ENCODE data around the gene ADAD2. TPM values are rescaled to one million over a fixed set of nuclear protein-coding genes. Genes with fewer than 3 reads are reported as not detected.

The ADAD2 gene
- total RNA-seq, 2 donors from 2014 or later: not detected

GRCh38 chr16:84178146-84178765 lies 12.7 kb upstream of the ADAD2 start:
- Mint-ChIP-seq H3K36me3 (ENCODE audit: low read depth) (peaks cover 31% of the 10 kb centered on the region), H3K4me1 (peaks cover 7% of the 10 kb centered on the region), H3K27me3 (ENCODE audit: insufficient read depth) (no peaks in the 10 kb centered on the region), H3K27ac (peak overlapping the region; percentile 61), H3K9me3 (no peaks in the 10 kb centered on the region), H3K4me3 (no peak overlapping the region)
- peaks cover 30% of the 10 kb centered on the region for H3K36me3 ChIP-seq (ENCODE audit: control insufficient read depth, insufficient read depth, low read length)
- 94 to 98% methylated on average over 13 to 15 of the region's 15 CpGs for WGBS, 2 experiments (ENCODE audit: insufficient coverage in 1 of 2, insufficient read length in 1 of 2)
- H3K9me3 ChIP-seq (ENCODE audit: control insufficient read depth, low read length): no peaks in the 10 kb centered on the region
- no peaks in the 10 kb centered on the region for H3K4me1 ChIP-seq (ENCODE audit: control insufficient read depth, insufficient read depth, low read length)
- H3K27ac ChIP-seq (ENCODE audit: low read depth, low read length): no peak overlapping the region
- no peaks in the 10 kb centered on the region for H3K27me3 ChIP-seq (ENCODE audit: control insufficient read depth, insufficient read depth, low read length, poor library complexity, severe bottlenecking)
- no peak for TF ChIP-seq CTCF (conservative IDR thresholded peaks at IDR 0.05)
- peak; percentile 23 for DNase-seq
- no peak overlapping the region for H3K4me3 ChIP-seq (ENCODE audit: low read length)
- H3K9ac ChIP-seq (ENCODE audit: extremely low read depth, low read length, poor library complexity, severe bottlenecking): no peak overlapping the region

GRCh38 chr16:84178892-84179611 lies 11.9 kb upstream of the ADAD2 start:
- TF ChIP-seq CTCF (conservative IDR thresholded peaks at IDR 0.05): no peak
- Histone ChIP-seq H3K36me3 (ENCODE audit: control insufficient read depth, insufficient read depth, low read length) (peaks cover 31% of the 10 kb centered on the region), H3K27me3 (ENCODE audit: control insufficient read depth, insufficient read depth, low read length, poor library complexity, severe bottlenecking) (no peaks in the 10 kb centered on the region), H3K4me1 (ENCODE audit: control insufficient read depth, insufficient read depth, low read length) (no peaks in the 10 kb centered on the region), H3K9ac (ENCODE audit: extremely low read depth, low read length, poor library complexity, severe bottlenecking) (no peak overlapping the region), H3K4me3 (ENCODE audit: low read length) (no peak overlapping the region), H3K9me3 (ENCODE audit: control insufficient read depth, low read length) (no peaks in the 10 kb centered on the region), H3K27ac (ENCODE audit: low read depth, low read length) (no peak overlapping the region)
- no peak for DNase-seq
- H3K4me1 Mint-ChIP-seq: peaks cover 7% of the 10 kb centered on the region
- no peaks in the 10 kb centered on the region for H3K27me3 Mint-ChIP-seq (ENCODE audit: insufficient read depth)
- H3K4me3 Mint-ChIP-seq: no peak overlapping the region
- peaks cover 34% of the 10 kb centered on the region for H3K36me3 Mint-ChIP-seq (ENCODE audit: low read depth)
- WGBS, 2 experiments (ENCODE audit: insufficient coverage in 1 of 2, insufficient read length in 1 of 2): 94 to 96% methylated on average over 15 to 28 of the region's 28 CpGs
- H3K27ac Mint-ChIP-seq: no peak overlapping the region
- no peaks in the 10 kb centered on the region for H3K9me3 Mint-ChIP-seq

- no peak for TF ChIP-seq CTCF (conservative IDR thresholded peaks at IDR 0.05)
- no peaks in the 10 kb centered on the region for H3K27me3 Mint-ChIP-seq (ENCODE audit: insufficient read depth)
- no peak overlapping the region for H3K4me3 Mint-ChIP-seq
- no peaks in the 10 kb centered on the region for H3K27me3 ChIP-seq (ENCODE audit: control insufficient read depth, insufficient read depth, low read length, poor library complexity, severe bottlenecking)
- peaks cover 7% of the 10 kb centered on the region for H3K4me1 Mint-ChIP-seq
- H3K36me3 ChIP-seq (ENCODE audit: control insufficient read depth, insufficient read depth, low read length): peaks cover 38% of the 10 kb centered on the region
- DNase-seq: peak; percentile 40
- no peak overlapping the region for H3K27ac ChIP-seq (ENCODE audit: low read depth, low read length)
- H3K27ac Mint-ChIP-seq: no peak overlapping the region
- H3K9me3 ChIP-seq (ENCODE audit: control insufficient read depth, low read length): no peaks in the 10 kb centered on the region
- no peaks in the 10 kb centered on the region for H3K4me1 ChIP-seq (ENCODE audit: control insufficient read depth, insufficient read depth, low read length)
- WGBS, 2 experiments (ENCODE audit: insufficient coverage in 1 of 2, insufficient read length in 1 of 2): 91 to 93% methylated on average over 20 to 32 of the region's 33 CpGs
- H3K9me3 Mint-ChIP-seq: no peaks in the 10 kb centered on the region
- no peak overlapping the region for H3K9ac ChIP-seq (ENCODE audit: extremely low read depth, low read length, poor library complexity, severe bottlenecking)
- H3K4me3 ChIP-seq (ENCODE audit: low read length): no peak overlapping the region
- peaks cover 41% of the 10 kb centered on the region for H3K36me3 Mint-ChIP-seq (ENCODE audit: low read depth)
Observed at GRCh38 chr16:84179612-84180320, 11.2 kb upstream of the ADAD2 start.

Measured in endodermal cell (in vitro differentiated cells).